ENCODE results near the gene POLE2.
A peak's percentile ranks its signal among the peaks of the same experiment; 100 is the strongest.
"Not testable (repeated sequence)": the region's sequence is repeated elsewhere in the genome, so short reads cannot be mapped to it uniquely, and the experiment has no call there.

POLE2 gene

GRCh38 chr14:49720744-49721143, 32.7 kb upstream of the POLE2 start:
- DNase-seq (ENCODE audit: extremely low read depth, insufficient read length): no peak
- H3K27me3 ChIP-seq (replicated peaks; ENCODE audit: control insufficient read depth, insufficient read depth, low read length): no peaks in the 10 kb centered on the region
- TF ChIP-seq, protein P1, sequence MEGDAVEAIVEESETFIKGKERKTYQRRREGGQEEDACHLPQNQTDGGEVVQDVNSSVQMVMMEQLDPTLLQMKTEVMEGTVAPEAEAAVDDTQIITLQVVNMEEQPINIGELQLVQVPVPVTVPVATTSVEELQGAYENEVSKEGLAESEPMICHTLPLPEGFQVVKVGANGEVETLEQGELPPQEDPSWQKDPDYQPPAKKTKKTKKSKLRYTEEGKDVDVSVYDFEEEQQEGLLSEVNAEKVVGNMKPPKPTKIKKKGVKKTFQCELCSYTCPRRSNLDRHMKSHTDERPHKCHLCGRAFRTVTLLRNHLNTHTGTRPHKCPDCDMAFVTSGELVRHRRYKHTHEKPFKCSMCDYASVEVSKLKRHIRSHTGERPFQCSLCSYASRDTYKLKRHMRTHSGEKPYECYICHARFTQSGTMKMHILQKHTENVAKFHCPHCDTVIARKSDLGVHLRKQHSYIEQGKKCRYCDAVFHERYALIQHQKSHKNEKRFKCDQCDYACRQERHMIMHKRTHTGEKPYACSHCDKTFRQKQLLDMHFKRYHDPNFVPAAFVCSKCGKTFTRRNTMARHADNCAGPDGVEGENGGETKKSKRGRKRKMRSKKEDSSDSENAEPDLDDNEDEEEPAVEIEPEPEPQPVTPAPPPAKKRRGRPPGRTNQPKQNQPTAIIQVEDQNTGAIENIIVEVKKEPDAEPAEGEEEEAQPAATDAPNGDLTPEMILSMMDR (IDR thresholded peaks at IDR 0.05; ENCODE audit: insufficient read depth, low read length, poor library complexity, severe bottlenecking): no peak
- H3K36me3 ChIP-seq (ENCODE audit: control insufficient read depth, insufficient read depth, low read length): no peaks in the 10 kb centered on the region
- no peak overlapping the region for H3K4me3 ChIP-seq (replicated peaks; ENCODE audit: low read depth, low read length)

- not testable (repeated sequence) for H3K27me3 ChIP-seq (replicated peaks; ENCODE audit: control insufficient read depth, insufficient read depth, low read length); H3K36me3 ChIP-seq (ENCODE audit: control insufficient read depth, insufficient read depth, low read length); H3K4me3 ChIP-seq (replicated peaks; ENCODE audit: low read depth, low read length); DNase-seq (ENCODE audit: extremely low read depth, insufficient read length)
Observed at GRCh38 chr14:49710993-49711392, 23.0 kb upstream of the POLE2 start.

GRCh38 chr14:49704471-49704870, 16.5 kb upstream of the POLE2 start:
- H3K4me3 ChIP-seq (replicated peaks; ENCODE audit: low read depth, low read length); H3K36me3 ChIP-seq (ENCODE audit: control insufficient read depth, insufficient read depth, low read length); DNase-seq (ENCODE audit: extremely low read depth, insufficient read length); H3K27me3 ChIP-seq (replicated peaks; ENCODE audit: control insufficient read depth, insufficient read depth, low read length): not testable (repeated sequence)

GRCh38 chr14:49703965-49704364, 16.0 kb upstream of the POLE2 start:
- Histone ChIP-seq H3K4me3 (replicated peaks; ENCODE audit: low read depth, low read length) (no peak overlapping the region), H3K36me3 (ENCODE audit: control insufficient read depth, insufficient read depth, low read length) (no peaks in the 10 kb centered on the region), H3K27me3 (replicated peaks; ENCODE audit: control insufficient read depth, insufficient read depth, low read length) (no peaks in the 10 kb centered on the region)
- DNase-seq (ENCODE audit: extremely low read depth, insufficient read length): no peak
- TF ChIP-seq, protein P1 (IDR thresholded peaks at IDR 0.05; ENCODE audit: insufficient read depth, low read length, poor library complexity, severe bottlenecking): no peak

- no peaks in the 10 kb centered on the region for H3K36me3 ChIP-seq (ENCODE audit: control insufficient read depth, insufficient read depth, low read length)
- no peak overlapping the region for H3K4me3 ChIP-seq (replicated peaks; ENCODE audit: low read depth, low read length)
- no peak for DNase-seq (ENCODE audit: extremely low read depth, insufficient read length)
- no peaks in the 10 kb centered on the region for H3K27me3 ChIP-seq (replicated peaks; ENCODE audit: control insufficient read depth, insufficient read depth, low read length)
- TF ChIP-seq, protein P1 (IDR thresholded peaks at IDR 0.05; ENCODE audit: insufficient read depth, low read length, poor library complexity, severe bottlenecking): no peak
Observed at GRCh38 chr14:49702725-49703124, 14.7 kb upstream of the POLE2 start.

- not testable (repeated sequence) for H3K27me3 ChIP-seq (replicated peaks; ENCODE audit: control insufficient read depth, insufficient read depth, low read length); H3K36me3 ChIP-seq (ENCODE audit: control insufficient read depth, insufficient read depth, low read length); DNase-seq (ENCODE audit: extremely low read depth, insufficient read length)
- H3K4me3 ChIP-seq (replicated peaks; ENCODE audit: low read depth, low read length): peak overlapping the region; percentile 79
Observed at GRCh38 chr14:49693735-49694124, 5.7 kb upstream of the POLE2 start.

DNA sequence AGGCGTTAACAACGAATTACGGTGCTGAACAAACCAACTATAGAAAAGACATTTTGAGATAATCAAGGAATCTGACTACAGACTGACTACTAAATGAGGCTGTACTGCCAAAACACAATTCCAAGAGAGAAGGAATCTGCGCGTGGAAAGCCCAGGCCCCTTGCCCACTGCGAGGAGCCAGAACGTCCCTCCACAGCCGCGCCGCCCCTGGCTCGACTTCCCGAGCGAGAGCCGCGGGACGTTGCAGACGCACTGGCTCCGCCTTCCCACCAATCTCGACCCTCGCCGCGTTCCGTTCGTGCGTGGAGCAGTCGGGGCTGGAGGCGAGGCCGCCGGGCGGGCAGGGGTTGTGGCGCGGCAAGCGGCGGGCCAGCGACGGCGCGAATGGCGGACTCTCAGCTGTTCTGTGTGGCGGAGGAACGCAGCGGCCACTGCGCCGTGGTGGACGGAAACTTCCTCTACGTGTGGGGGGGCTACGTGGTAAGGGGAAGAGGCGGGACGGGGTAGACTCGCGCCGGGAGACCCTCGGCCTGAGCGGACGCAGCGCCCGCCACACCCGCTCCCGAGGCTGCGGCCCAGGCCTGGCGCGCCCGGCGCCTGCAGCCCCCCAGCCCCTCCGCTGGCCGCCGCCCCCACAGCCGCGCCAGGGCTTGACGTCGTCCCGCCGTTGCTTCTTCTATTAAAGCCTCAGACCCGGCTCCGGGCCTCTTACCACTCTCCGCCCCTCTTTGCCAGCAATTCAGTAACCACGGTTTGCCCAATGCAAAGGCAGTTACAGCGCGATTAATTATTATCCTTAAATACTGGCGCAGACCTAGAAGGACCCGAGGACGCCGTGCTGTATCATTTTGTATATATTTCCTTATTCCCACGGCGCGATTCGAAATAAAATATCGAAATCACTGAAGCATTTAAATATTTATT, 5.1 kb upstream of the POLE2 start, which contains the start of gene KLHDC1:
TSS of gene KLHDC1 (plus strand) at position 310 of the 924 bp plus-strand sequence. CDS start at position 385, 75 bp downstream.
- Histone ChIP-seq H3K27me3 (replicated peaks; ENCODE audit: control insufficient read depth, insufficient read depth, low read length) (no peaks in the 10 kb centered on the region), H3K36me3 (ENCODE audit: control insufficient read depth, insufficient read depth, low read length) (no peaks in the 10 kb centered on the region), H3K4me3 (replicated peaks; ENCODE audit: low read depth, low read length) (peak within 1 kb of the TSS; percentile 79)
- peak; percentile 78 for DNase-seq (ENCODE audit: extremely low read depth, insufficient read length)
- TF ChIP-seq, protein P1 (IDR thresholded peaks at IDR 0.05; ENCODE audit: insufficient read depth, low read length, poor library complexity, severe bottlenecking): no peak
